ENCODE data around the gene KATNB1.

The KATNB1 gene

GRCh38 chr16:57688987-57689761, 46.4 kb upstream of the KATNB1 start:
- TF ChIP-seq CTCF (IDR thresholded peaks at IDR 0.05): no peak
- peak overlapping the region; percentile 9 to 49 for H3K4me3 ChIP-seq (ENCODE audit: low read depth in 1 of 2, low read length in 1 of 2)
- H3K27ac ChIP-seq: peak overlapping the region; percentile 96
- peaks cover 62% of the 10 kb centered on the region for H3K36me3 ChIP-seq
- H3K27me3 ChIP-seq: no peaks in the 10 kb centered on the region
- H3K4me1 ChIP-seq (ENCODE audit: control insufficient read depth in 1 of 2, insufficient read depth in 1 of 2, low read depth in 1 of 2, low read length in 1 of 2): peaks cover 76 to 77% of the 10 kb centered on the region in 2 experiments
- H3K9me3 ChIP-seq: no peaks in the 10 kb centered on the region

- Histone ChIP-seq H3K27me3 (no peaks in the 10 kb centered on the region), H3K4me1 (ENCODE audit: control insufficient read depth in 1 of 2, insufficient read depth in 1 of 2, low read depth in 1 of 2, low read length in 1 of 2) (peaks cover 81 to 83% of the 10 kb centered on the region in 2 experiments), H3K36me3 (peaks cover 55% of the 10 kb centered on the region), H3K9me3 (no peaks in the 10 kb centered on the region), H3K4me3 (ENCODE audit: low read depth in 1 of 2, low read length in 1 of 2) (peak overlapping the region; percentile 9 to 49), H3K27ac (peak overlapping the region; percentile 96)
- TF ChIP-seq CTCF (IDR thresholded peaks at IDR 0.05): peak; percentile 20
These were observed 45.6 kb upstream of the KATNB1 start for GRCh38 chr16:57689762-57690558.

- H3K27ac ChIP-seq: peak overlapping the region; percentile 96
- H3K4me3 ChIP-seq (ENCODE audit: low read depth in 1 of 2, low read length in 1 of 2): peak overlapping the region in 1 of 2 experiments; percentile 49
- no peak for TF ChIP-seq CTCF (IDR thresholded peaks at IDR 0.05)
These were observed 44.6 kb upstream of the KATNB1 start for GRCh38 chr16:57690782-57691471.

GRCh38 chr16:57692636-57693035, 42.9 kb upstream of the KATNB1 start:
- Histone ChIP-seq H3K9me3 (no peaks in the 10 kb centered on the region), H3K27me3 (no peaks in the 10 kb centered on the region), H3K36me3 (peaks cover 28% of the 10 kb centered on the region), H3K27ac (peak overlapping the region; percentile 96), H3K4me3 (ENCODE audit: low read depth in 1 of 2, low read length in 1 of 2) (no peak overlapping the region), H3K4me1 (ENCODE audit: control insufficient read depth in 1 of 2, insufficient read depth in 1 of 2, low read depth in 1 of 2, low read length in 1 of 2) (peaks cover 78 to 80% of the 10 kb centered on the region in 2 experiments)
- TF ChIP-seq CTCF (IDR thresholded peaks at IDR 0.05): no peak

More at GRCh38 chr16:57690782-57691471, 44.6 kb upstream of the KATNB1 start:
- Histone ChIP-seq H3K36me3 (peaks cover 45% of the 10 kb centered on the region), H3K9me3 (no peaks in the 10 kb centered on the region), H3K4me1 (ENCODE audit: control insufficient read depth in 1 of 2, insufficient read depth in 1 of 2, low read depth in 1 of 2, low read length in 1 of 2) (peaks cover 90 to 92% of the 10 kb centered on the region in 2 experiments), H3K27me3 (no peaks in the 10 kb centered on the region)

GRCh38 chr16:57693550-57693949, 42.0 kb upstream of the KATNB1 start:
- TF ChIP-seq CTCF (IDR thresholded peaks at IDR 0.05): no peak
- no peaks in the 10 kb centered on the region for H3K9me3 ChIP-seq

More at GRCh38 chr16:57693550-57693949, 42.0 kb upstream of the KATNB1 start:
- peak overlapping the region; percentile 96 for H3K27ac ChIP-seq
- no peaks in the 10 kb centered on the region for H3K27me3 ChIP-seq
- H3K36me3 ChIP-seq: peaks cover 20% of the 10 kb centered on the region
- H3K4me1 ChIP-seq (ENCODE audit: control insufficient read depth in 1 of 2, insufficient read depth in 1 of 2, low read depth in 1 of 2, low read length in 1 of 2): peaks cover 69 to 71% of the 10 kb centered on the region in 2 experiments
- no peak overlapping the region for H3K4me3 ChIP-seq (ENCODE audit: low read depth in 1 of 2, low read length in 1 of 2)
